ENCODE results near the gene TXLNA.
"Not testable (repeated sequence)": the region's sequence is repeated elsewhere in the genome, so short reads cannot be mapped to it uniquely, and the experiment has no call there.

GRCh38 chr1:32165633-32166032 is 13.8 kb upstream of the TXLNA start:
- not testable (repeated sequence) for TF ChIP-seq CTCF (conservative IDR thresholded peaks at IDR 0.05); ZFX (IDR thresholded peaks at IDR 0.05)

Data from C4-2B (cell line).